ENCODE data around the gene GALNT9. TPM values are rescaled to one million over a fixed set of nuclear protein-coding genes. Genes with fewer than 3 reads are reported as not detected.

Gene GALNT9
- polyA plus RNA-seq, 3 donors: not detected

- H3K36me3 Mint-ChIP-seq: no peaks in the 10 kb centered on the region
- no peak overlapping the region for H3K9ac ChIP-seq (ENCODE audit: insufficient read depth, low read length, poor library complexity, severe bottlenecking)
- no peak overlapping the region for H3K4me3 ChIP-seq (replicated peaks in 1 of 3; ENCODE audit: low read depth in 2 of 3, low read length in 3 of 3)
- intact Hi-C loops (cut with micrococcal nuclease): no loop called here
- WGBS (ENCODE audit: insufficient coverage): 92% methylated on average over 42 of the region's 56 CpGs
- H3K36me3 ChIP-seq (replicated peaks in 1 of 2; ENCODE audit: control insufficient read depth in 1 of 2, insufficient read depth in 2 of 2, low read length in 2 of 2): no peaks in the 10 kb centered on the region
- TF ChIP-seq CTCF (IDR thresholded peaks at IDR 0.05): no peak
- H3K4me3 Mint-ChIP-seq: no peak overlapping the region
- H3K9me3 Mint-ChIP-seq: peaks cover 0 to 4% (median 0%) of the 10 kb centered on the region in 7 donors
- no peak overlapping the region for H2AFZ ChIP-seq (ENCODE audit: insufficient read depth, low read depth, low read length, poor library complexity, severe bottlenecking)
- H3K4me1 ChIP-seq (ENCODE audit: control insufficient read depth in 1 of 2, insufficient read depth in 2 of 2, low read length in 2 of 2): no peaks in the 10 kb centered on the region
- no peak overlapping the region for H3K27ac Mint-ChIP-seq
- no peak overlapping the region for H3K4me2 ChIP-seq (replicated peaks; ENCODE audit: extremely low read depth, low read length, poor library complexity, severe bottlenecking)
- no peaks in the 10 kb centered on the region for H3K27me3 ChIP-seq (ENCODE audit: control insufficient read depth in 2 of 2, insufficient read depth in 2 of 2, low read length in 2 of 2)
- no peaks in the 10 kb centered on the region for H3K79me2 ChIP-seq (ENCODE audit: insufficient read depth, low read length)
- peaks cover 2% of the 10 kb centered on the region for H3K4me1 Mint-ChIP-seq
- no peak for DNase-seq
- no peak overlapping the region for H3K27ac ChIP-seq (ENCODE audit: low read depth in 1 of 2, low read length in 2 of 2)
- H4K20me1 ChIP-seq (ENCODE audit: insufficient read depth, low read length): no peaks in the 10 kb centered on the region
- no peaks in the 10 kb centered on the region for H3K9me3 ChIP-seq (replicated peaks in 1 of 2; ENCODE audit: control insufficient read depth in 1 of 2, insufficient read depth in 1 of 2, low read length in 2 of 2)
- peaks cover 3 to 8% (median 5%) of the 10 kb centered on the region in 3 donors for H3K27me3 Mint-ChIP-seq (ENCODE audit: low read depth in 3 of 3)
Measured at GRCh38 chr12:132257206-132257954, 72.0 kb downstream of the GALNT9 start.

GRCh38 chr12:132256646-132257045, 72.7 kb downstream of the GALNT9 start:
- Histone ChIP-seq H3K79me2 (ENCODE audit: insufficient read depth, low read length) (no peaks in the 10 kb centered on the region), H3K9me3 (replicated peaks in 1 of 2; ENCODE audit: control insufficient read depth in 1 of 2, insufficient read depth in 1 of 2, low read length in 2 of 2) (no peaks in the 10 kb centered on the region), H4K20me1 (ENCODE audit: insufficient read depth, low read length) (no peaks in the 10 kb centered on the region), H3K27me3 (ENCODE audit: control insufficient read depth in 2 of 2, insufficient read depth in 2 of 2, low read length in 2 of 2) (no peaks in the 10 kb centered on the region), H3K27ac (ENCODE audit: low read depth in 1 of 2, low read length in 2 of 2) (no peak overlapping the region), H2AFZ (ENCODE audit: insufficient read depth, low read depth, low read length, poor library complexity, severe bottlenecking) (no peak overlapping the region), H3K9ac (ENCODE audit: insufficient read depth, low read length, poor library complexity, severe bottlenecking) (no peak overlapping the region), H3K4me3 (replicated peaks in 1 of 3; ENCODE audit: low read depth in 2 of 3, low read length in 3 of 3) (no peak overlapping the region), H3K4me2 (replicated peaks; ENCODE audit: extremely low read depth, low read length, poor library complexity, severe bottlenecking) (no peak overlapping the region), H3K4me1 (ENCODE audit: control insufficient read depth in 1 of 2, insufficient read depth in 2 of 2, low read length in 2 of 2) (no peaks in the 10 kb centered on the region), H3K36me3 (replicated peaks in 1 of 2; ENCODE audit: control insufficient read depth in 1 of 2, insufficient read depth in 2 of 2, low read length in 2 of 2) (no peaks in the 10 kb centered on the region)
- Mint-ChIP-seq H3K27ac (no peak overlapping the region), H3K36me3 (no peaks in the 10 kb centered on the region), H3K4me1 (peaks cover 2% of the 10 kb centered on the region), H3K4me3 (no peak overlapping the region), H3K9me3 (peaks cover 0 to 4% (median 0%) of the 10 kb centered on the region in 7 donors), H3K27me3 (ENCODE audit: low read depth in 3 of 3) (peaks cover 1 to 6% (median 5%) of the 10 kb centered on the region in 3 donors)
- no peak for DNase-seq
- 84% methylated on average over 7 of the region's 9 CpGs for WGBS (ENCODE audit: insufficient coverage)
- intact Hi-C loops (cut with micrococcal nuclease): no loop called here
- TF ChIP-seq CTCF (IDR thresholded peaks at IDR 0.05): no peak
